NT2/D1 (cell line): ENCODE results near the gene MZT2B.
"Not testable (repeated sequence)": the region's sequence is repeated elsewhere in the genome, so short reads cannot be mapped to it uniquely, and the experiment has no call there.

Source experiments
- SUZ12 ChIP-seq: IDR thresholded peaks from 2 replicates; pipeline ENCODE4 v1.6.1; 2011; ENCODE audit not compliant: insufficient read length, insufficient read depth; ENCODE audit errors: extremely low read depth
- YY1 ChIP-seq: IDR thresholded peaks from 2 replicates; pipeline ENCODE4 v1.6.1; 2011; ENCODE audit not compliant: insufficient read length, insufficient read depth
- ZNF274 ChIP-seq: IDR thresholded peaks from 2 replicates; pipeline ENCODE4 v1.6.1; 2011; ENCODE audit warnings: mild to moderate bottlenecking, low read depth, low read length

- TF ChIP-seq SUZ12, ZNF274, YY1: not testable (repeated sequence)
Measured at GRCh38 chr2:130202518-130202917, 20.5 kb downstream of the MZT2B start.
